HG03108 (cell line): ENCODE data around the gene SLC49A3.
"Not testable (repeated sequence)": the region's sequence is repeated elsewhere in the genome, so short reads cannot be mapped to it uniquely, and the experiment has no call there.

Experiments used
- ATAC-seq: cut with Tn5 transposase; IDR thresholded peaks from one replicate; pipeline ENCODE4 v1.9.1; 2021; ENCODE audit warnings: moderate library complexity; ENCODE audit not compliant: unreplicated experiment

The SLC49A3 gene

GRCh38 chr4:703336-704197 is 14.6 kb upstream of the SLC49A3 start:
- ATAC-seq = no peak

DNA sequence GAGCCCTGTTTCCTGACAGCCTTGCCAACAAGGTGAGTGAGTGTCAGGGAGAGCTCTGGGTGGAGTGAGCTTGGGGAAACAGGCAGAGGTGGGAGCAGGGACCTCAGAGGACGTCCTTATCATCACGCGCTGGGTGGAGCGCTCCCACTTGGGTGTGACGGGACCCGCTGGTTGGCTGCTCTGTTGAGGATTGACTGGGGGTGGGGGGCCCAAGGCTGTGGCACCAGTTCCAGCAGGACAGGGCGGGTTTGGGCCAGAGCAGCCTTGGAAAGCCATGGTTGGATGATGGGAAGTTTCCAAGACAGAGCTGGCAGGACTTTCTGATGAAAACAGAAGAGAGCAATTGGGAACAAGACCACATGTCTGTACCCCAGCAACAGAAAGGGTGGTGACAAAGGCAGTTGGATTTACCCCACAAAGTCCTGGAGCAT is 13.7 kb upstream of the SLC49A3 start:
- no peak for ATAC-seq

DNA sequence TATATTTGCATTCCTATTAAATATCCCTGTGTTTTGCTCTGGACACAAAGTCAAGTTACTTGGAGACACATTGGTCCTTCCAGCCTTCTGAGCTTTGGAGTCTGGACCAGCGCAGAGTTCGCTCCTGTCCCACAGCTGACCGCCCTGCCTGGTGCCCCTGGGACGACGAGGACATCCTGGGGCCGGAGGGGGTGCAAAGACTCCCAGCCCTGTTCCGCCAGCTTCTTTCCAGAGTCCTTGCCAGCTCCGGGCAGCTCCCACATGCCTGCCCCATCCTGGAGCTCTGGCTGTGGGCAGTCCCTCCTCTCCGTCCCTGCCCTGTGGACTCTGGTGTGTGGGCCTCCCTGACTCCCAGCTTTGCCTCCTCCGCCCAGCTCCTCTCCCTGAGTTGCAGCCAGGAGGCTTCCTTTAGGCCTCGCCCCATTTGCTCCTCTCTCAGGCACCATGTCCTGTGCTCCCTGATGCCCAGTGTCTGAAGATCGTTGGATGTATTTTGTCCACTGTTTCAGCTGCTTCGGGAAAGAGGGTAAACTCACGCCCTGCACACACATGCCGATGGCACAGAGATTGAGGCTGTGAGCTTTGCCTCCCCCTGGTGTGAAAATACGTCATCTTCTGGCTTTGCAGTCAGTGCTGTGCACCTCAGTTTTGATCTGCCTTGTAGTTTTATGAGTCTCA is 11.8 kb upstream of the SLC49A3 start:
- ATAC-seq = no peak

GRCh38 chr4:699816-700580 is 11.0 kb upstream of the SLC49A3 start:
- ATAC-seq = no peak

DNA sequence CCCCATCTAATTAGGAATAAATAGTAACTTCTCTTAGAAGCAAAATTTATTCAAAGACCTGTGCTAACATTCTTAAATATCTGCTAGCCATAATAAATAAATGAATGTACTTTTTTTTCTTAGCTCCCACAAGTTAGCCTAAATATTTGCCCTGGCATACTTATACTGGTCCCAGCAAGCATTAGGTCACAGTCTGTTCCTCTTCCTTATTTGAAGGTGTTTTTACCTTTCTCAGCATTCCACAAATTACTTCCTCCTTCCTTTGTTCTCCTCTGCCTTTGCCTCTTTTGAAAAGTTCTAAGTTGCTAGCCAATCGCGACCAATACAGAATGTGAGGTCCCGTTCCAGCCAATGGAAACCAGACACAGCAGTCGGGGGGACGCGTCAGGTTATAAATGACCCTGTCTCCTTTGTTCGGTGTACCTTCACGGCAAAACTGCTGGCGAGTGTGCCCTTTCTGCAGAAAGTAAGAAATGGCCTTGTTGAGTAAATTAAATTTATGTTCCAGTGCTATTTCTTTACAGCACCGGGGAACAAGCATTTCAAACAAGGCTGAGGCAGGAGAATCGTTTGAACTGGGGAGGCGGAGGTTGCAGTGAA is 5.5 kb upstream of the SLC49A3 start:
- ATAC-seq = not testable (repeated sequence)

GRCh38 chr4:692771-693554 is 4.0 kb upstream of the SLC49A3 start:
- ATAC-seq = no peak

DNA sequence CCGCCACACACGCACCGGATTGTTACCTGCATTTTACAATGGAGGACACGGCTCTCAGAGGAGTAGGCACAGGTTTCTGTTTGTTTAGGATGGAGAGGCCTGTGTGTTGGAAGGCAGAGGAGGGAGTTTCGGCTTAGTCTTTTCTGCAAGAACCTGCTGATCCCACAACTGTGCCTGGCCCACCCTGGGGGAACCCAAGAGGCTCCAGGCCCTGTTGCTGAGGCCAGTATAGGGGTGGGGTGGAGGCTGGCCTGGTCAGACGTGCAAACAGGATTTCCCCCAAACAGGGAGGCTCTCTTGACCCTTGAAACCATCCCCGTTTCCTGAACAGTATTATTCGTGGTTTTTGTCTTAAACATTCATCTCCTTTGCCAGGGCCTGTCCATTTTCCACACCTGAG is 772 bp upstream of the SLC49A3 start:
- ATAC-seq = no peak

DNA sequence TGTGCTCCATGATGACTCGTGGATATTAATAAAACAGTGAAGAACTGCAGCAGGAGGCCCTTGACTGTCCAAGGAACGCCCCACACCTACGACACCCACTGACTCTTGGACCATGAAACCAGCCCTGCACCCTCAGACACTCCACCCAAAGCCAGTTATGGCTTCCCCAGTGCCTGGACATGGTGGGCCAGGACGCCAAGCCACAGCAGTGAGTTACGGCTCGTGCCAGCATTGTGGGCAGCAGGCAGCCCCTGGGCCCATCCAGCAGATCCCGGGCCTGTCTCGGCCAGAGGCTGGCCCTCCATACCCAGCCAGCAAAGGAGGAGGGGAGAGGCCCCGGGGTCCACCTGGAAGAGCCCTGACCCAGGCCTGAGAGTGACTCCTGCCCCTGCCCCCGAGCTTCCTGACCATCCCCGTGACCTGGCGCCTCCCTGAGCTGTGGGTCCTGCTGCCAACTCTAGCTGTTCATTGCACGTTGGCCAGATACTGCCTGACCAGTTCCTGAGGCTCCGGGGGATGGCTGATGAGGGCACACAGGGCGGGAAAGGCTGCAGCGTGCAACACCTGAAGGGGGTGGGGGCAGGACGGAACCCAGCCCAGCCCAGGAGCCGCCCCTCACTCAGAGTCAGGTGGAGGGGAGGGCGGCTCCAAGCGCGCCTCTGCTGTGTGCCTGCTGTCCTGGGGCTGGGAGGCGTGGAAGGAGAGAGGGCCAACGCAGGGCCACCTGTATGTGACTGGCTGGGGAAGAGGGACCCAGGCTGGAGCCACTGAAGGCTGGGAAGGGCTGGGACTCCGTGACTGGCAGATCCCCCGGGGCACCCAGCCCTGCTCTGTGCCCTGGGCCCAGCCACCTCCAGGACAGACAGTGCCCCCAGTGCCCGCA is 739 bp downstream of the SLC49A3 start:
- ATAC-seq = no peak

DNA sequence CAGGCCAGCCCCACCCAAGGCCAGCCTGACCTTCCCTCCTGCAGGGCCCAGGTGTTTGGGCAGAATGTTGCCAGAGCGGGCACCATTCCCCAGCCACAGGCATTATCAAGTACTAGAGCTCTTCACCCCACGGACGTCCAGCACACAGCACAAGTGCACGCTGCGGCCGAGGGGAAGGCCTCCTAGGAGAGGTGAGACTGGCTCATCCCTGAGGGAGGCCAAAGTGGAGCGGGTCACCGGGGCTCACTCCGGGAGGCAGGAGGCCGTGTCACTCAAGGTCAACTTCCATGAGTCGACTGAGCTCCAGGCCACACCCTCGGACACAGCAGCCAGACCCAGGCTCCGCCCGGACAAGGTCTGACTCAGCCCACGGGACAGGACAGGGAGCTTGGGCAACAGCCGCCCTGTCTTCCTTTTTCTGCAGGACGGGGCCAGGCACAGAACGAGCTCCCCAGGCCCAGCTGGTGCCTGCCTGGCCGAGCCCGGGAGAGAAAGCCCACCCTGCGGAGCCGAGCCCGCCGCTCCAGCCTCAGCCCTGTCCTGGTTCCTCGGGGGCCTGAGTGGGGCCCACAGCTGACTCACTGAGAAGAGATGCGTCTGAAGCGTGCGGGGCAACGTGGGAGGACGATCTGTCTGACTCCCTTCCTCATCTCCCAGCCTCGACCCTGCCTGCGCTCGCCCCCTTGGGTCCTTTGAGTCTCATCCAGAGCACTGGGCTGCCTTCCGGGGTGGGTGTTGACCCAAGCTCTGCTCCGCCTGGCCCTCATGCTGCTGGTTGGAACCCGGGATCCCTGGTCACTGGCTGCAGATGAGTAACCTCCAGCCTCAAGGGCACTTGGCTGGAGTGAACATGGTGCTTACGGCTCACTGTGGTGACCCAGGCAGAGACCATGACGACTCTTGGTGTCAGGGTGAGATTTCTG is 1.6 kb downstream of the SLC49A3 start:
- ATAC-seq = no peak

DNA sequence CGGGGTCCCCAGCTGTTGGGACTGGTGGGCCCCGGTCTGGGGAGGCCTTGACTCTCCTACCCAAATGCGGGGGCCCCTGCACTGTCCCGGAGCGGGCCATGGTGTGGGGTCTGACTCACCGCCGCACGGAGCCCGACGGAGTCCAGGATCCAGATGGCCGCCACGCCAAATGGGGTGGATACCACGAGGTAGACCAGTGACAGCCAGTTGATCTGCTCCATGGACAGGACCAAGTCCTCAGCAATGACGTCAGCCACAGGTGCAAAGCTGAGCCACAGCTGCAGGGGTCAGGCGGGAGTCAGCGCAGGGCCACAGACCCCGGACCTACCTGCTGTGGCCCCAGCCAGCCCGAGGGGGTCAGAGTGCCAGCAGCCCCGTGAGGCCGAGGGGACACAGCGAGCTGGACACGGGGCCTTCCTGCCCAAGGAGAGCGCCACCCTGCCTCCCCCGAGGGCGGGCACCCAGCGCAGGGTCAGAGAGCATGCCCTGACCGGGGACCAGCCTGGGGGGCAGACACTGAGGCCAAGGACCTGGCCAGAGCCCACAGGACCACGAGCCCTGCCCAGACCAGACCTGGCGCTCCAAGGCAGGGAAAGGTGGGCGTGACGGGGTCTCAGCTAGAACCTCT is 2.4 kb downstream of the SLC49A3 start:
- ATAC-seq = no peak

DNA sequence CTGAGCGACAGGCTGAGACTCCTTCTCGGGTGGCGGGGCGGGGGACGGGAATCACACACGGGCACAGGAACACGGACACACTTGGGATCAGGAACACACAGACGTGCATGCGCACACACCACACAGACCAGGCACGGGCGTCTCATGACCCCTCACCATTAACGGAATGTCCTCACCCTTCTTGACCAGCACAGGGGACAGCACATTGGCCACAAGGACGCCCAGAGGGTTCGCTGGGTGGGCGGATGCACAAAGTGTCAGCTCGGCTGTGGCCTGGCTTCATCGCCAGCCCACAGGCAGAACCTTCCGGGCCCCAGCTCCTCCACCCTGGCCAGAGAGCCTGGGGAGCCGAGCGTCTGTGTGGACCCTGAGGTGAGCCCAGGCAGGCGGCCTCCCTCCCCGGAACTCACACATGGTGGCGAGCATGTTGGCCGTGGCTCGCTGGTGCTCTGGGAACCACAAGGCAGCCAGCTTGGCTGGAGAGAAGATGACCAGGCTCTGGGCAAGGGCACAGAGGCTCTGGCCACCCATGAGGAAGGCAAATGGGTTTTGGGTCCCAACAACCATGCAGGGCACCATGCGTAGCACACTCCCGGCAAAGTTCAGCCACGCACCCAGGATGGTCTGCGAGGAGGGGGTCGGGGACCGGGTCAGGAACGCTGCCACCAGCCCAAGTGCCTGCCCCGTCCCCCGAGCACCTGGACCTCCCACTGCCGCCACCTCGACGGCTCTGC is 3.1 kb downstream of the SLC49A3 start:
- no peak for ATAC-seq

DNA sequence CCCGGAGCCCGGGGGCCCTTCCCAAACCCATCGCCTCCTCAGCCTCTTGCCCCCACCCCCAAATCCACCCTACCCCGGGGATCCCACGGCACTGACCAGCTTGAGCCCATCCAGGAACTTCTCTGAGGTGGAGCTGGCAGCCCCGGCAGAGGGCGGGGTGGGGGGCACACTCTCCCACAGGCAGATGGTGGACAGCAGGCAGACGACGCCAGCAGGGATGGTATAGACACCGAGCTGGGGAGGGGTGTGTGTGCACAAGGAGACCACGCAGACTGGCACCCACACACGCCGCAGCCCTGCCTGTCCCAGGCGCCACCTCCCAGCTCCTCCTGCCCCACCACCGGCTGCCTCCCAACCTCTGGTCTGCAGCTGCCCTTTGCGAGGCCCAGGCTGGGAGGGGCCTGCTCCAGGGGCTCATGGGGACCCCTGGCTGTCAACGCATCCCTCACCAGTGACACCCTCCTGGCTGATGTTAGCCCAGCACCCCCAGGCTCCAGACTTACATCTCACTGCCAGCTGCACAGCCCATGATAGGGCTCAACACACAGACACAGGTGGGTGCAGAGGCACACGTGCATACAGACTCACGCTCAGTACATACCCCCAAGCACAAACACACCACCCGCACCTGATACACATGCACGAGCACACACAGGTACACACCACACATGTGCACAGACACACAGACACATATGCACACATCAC is 4.2 kb downstream of the SLC49A3 start:
- ATAC-seq = no peak

- ATAC-seq = no peak
Measured at GRCh38 chr4:683982-684622, 4.8 kb downstream of the SLC49A3 start.

- no peak for ATAC-seq
Measured at GRCh38 chr4:683247-683897, 5.6 kb downstream of the SLC49A3 start.

GRCh38 chr4:682490-683172 is 6.3 kb downstream of the SLC49A3 start:
- no peak for ATAC-seq
